B cell (primary cell): ENCODE results near the gene TMEM255B. TPM values are rescaled to one million over a fixed set of nuclear protein-coding genes. Genes with fewer than 3 reads are reported as not detected.

Experiments used
- ATAC-seq: fragments of 200-7000 bp; cut with Tn5 transposase; one replicate; pipeline ENCODE4 v1.10.0; 2021; ENCODE audit warnings: low read depth, mild to moderate bottlenecking, moderate number of reproducible peaks, moderate library complexity
- CTCF ChIA-PET: fragments of 350-600 bp; sonication (Branson Sonifier 250); formaldehyde crosslinking; loops from one replicate; lab custom pipeline; 2021; ENCODE audit warnings: antibody characterized with exemption, inconsistent platforms; lab: Charles Lee
- POLR2A ChIA-PET: fragments of 350-600 bp; sonication (Branson Sonifier 250); formaldehyde crosslinking; loops from one replicate; lab custom pipeline; 2021; ENCODE audit warnings: antibody characterized with exemption; lab: Charles Lee
- DNase-seq: peaks from one replicate; pipeline ENCODE4 v3.0.0; 2013
- H2AFZ ChIP-seq: 2 replicates; pipeline ENCODE4 v1.6.1; 2012; ENCODE audit warnings: mild to moderate bottlenecking, low read depth, low read length; ENCODE audit not compliant: insufficient read depth, poor library complexity, severe bottlenecking
- H3K27ac ChIP-seq, 2 donors: 1 replicate in 1 of 2; 2 replicates in 1 of 2; pipeline ENCODE4 v1.5.1; 2012 to 2013; ENCODE audit warnings: low read length in 2 of 2, mild to moderate bottlenecking in 2 of 2, moderate library complexity in 1 of 2
- H3K27me3 ChIP-seq, 4 experiments: fragments of 200-600 bp in 1 of 4; sonication (generic) in 1 of 4; replicated peaks in 1 of 4; 1 replicate in 2 of 4; 2 replicates in 2 of 4; pipeline versions ENCODE4 v1.6.1 to v1.7.0; 2013 to 2016; ENCODE audit warnings: low read length in 3 of 4, mild to moderate bottlenecking in 2 of 4, mixed read lengths in 1 of 4, moderate library complexity in 1 of 4; ENCODE audit not compliant: insufficient read depth in 4 of 4, control insufficient read depth in 3 of 4; ENCODE audit errors: control extremely low read depth in 1 of 4
- H3K36me3 ChIP-seq, 2 experiments: replicated peaks in 1 of 2; 1 replicate in 1 of 2; 2 replicates in 1 of 2; pipeline versions ENCODE4 v1.6.1 to v1.7.1; 2013; ENCODE audit warnings: low read length in 1 of 2; ENCODE audit not compliant: insufficient read depth in 2 of 2, control insufficient read depth in 1 of 2; ENCODE audit errors: control extremely low read depth in 1 of 2, extremely low read depth in 1 of 2
- H3K4me1 ChIP-seq, 2 donors: fragments of 200-600 bp in 1 of 2; sonication (generic) in 1 of 2; 1 replicate in 1 of 2; 2 replicates in 1 of 2; pipeline versions ENCODE4 v1.5.1 to v1.6.1; 2013 to 2017; ENCODE audit warnings: low read length in 2 of 2; ENCODE audit not compliant: control insufficient read depth in 2 of 2, insufficient read depth in 2 of 2
- H3K4me2 ChIP-seq: replicated peaks from 2 replicates; pipeline ENCODE3; 2012; ENCODE audit warnings: mild to moderate bottlenecking, low read depth, low read length; ENCODE audit not compliant: poor library complexity, severe bottlenecking
- H3K4me3 ChIP-seq, 5 experiments: fragments of 200-600 bp in 1 of 5; sonication (generic) in 1 of 5; 1 replicate in 3 of 5; 2 replicates in 2 of 5; pipeline versions ENCODE4 v1.5.1 to v1.7.0; 2011 to 2016; ENCODE audit warnings: low read length in 4 of 5, mild to moderate bottlenecking in 4 of 5, low read depth in 2 of 5, control low read depth in 1 of 5, moderate library complexity in 1 of 5; ENCODE audit not compliant: insufficient read depth in 1 of 5; ENCODE audit errors: control extremely low read depth in 1 of 5, extremely low read depth in 1 of 5
- H3K79me2 ChIP-seq: fragments of 200-600 bp; sonication (generic); one replicate; pipeline ENCODE4 v1.6.0; 2016; ENCODE audit warnings: low read length; ENCODE audit not compliant: control insufficient read depth, insufficient read depth
- H3K9ac ChIP-seq: fragments of 200-600 bp; sonication (generic); 2 replicates; pipeline ENCODE4 v1.6.1; 2017; ENCODE audit warnings: mild to moderate bottlenecking, low read length, moderate library complexity
- H3K9me3 ChIP-seq, 3 donors: one replicate each; pipeline versions ENCODE4 v1.6.1 to v1.7.1; 2013; ENCODE audit warnings: low read length in 2 of 3; ENCODE audit not compliant: control insufficient read depth in 2 of 3, insufficient read depth in 1 of 3; ENCODE audit errors: control extremely low read depth in 1 of 3
- H4K20me1 ChIP-seq: 2 replicates; pipeline ENCODE4 v1.6.0; 2012; ENCODE audit warnings: mild to moderate bottlenecking, low read length; ENCODE audit not compliant: insufficient read depth, control insufficient read depth, poor library complexity, severe bottlenecking
- H3K27ac Mint-ChIP-seq: one replicate; pipeline ENCODE4 v1.8.0; 2021; ENCODE audit warnings: mixed read lengths
- H3K27me3 Mint-ChIP-seq: one replicate; pipeline ENCODE4 v1.8.0; 2021; ENCODE audit warnings: mixed read lengths
- H3K4me1 Mint-ChIP-seq: one replicate; pipeline ENCODE4 v1.8.0; 2021; ENCODE audit warnings: mixed read lengths
- H3K4me3 Mint-ChIP-seq: one replicate; pipeline ENCODE4 v1.8.0; 2021; ENCODE audit warnings: mixed read lengths
- H3K9me3 Mint-ChIP-seq: one replicate; pipeline ENCODE4 v1.8.0; 2022; ENCODE audit warnings: mixed read lengths; ENCODE audit not compliant: insufficient read depth
- EZH2 ChIP-seq: IDR thresholded peaks from 2 replicates; pipeline ENCODE4 v1.6.1; 2012; ENCODE audit warnings: borderline replicate concordance, low read depth, mild to moderate bottlenecking, moderate library complexity, low read length; ENCODE audit not compliant: insufficient read depth, poor library complexity, severe bottlenecking
- WGBS: methylation state at CpG from one replicate; pipeline ENCODE4 v1.1.5; 2013; ENCODE audit warnings: missing lambda C conversion rate; ENCODE audit not compliant: insufficient coverage; 5-methylcytosine and 5-hydroxymethylcytosine counted together
- intact Hi-C: fragments of 100-400 bp; cut with micrococcal nuclease; formaldehyde crosslinking; loops from one replicate; pipeline ENCODE4 v1.10.0; 2022
- polyA plus RNA-seq: library from polyadenylated mRNA; depleted of rRNA; stranded (reverse); fragments of >200 nt; gene quantifications from 2 replicates; pipeline ENCODE4 v1.2.3, GENCODE V29; 2012
- total RNA-seq, 2 donors: library from RNA; stranded (reverse); fragments of 120-200 nt in 1 of 2; gene quantifications; 1 replicate in 1 of 2; 2 replicates in 1 of 2; pipeline versions ENCODE4 v1.2.3 to v1.2.4, GENCODE V29; 2013 to 2022
- TF ChIP-seq, protein P1 (sequence below): fragments of 200-600 bp; IDR thresholded peaks from one replicate; pipeline ENCODE4 v1.8.0; 2022; ENCODE audit warnings: antibody characterized with exemption, mild to moderate bottlenecking

TMEM255B gene
- total and polyA plus RNA-seq, 2 donors (not counting 1 experiment from before 2014, with no cell fraction given): 2.1 to 8.2 TPM

DNA sequence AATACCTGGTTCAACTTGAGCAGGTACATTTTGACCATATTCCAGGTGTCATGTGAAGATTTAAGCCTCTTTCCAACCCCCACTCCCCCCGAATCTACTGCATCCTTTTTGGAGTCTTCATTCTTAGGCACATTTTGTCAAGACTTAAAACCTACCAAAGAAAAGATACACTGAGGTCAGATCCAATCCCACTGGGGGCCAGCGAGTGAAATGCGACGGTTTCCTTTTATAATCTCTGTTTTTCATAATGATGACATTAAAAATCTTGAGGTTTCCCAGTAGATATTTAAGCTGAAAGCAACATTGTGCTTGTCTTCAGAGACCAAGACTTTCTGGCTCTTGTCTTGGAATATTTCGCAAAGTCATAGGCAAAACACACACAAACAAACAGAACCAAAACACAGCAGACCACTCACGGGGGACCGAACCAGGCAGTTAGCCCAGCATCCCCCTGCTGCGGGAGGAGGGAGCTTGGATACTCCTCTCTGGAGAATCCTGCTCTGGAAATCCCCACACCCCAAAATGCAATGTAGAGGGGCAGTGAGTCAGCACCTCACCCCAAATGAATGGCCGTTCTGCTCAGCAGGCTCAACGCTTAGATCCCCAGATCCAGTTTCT, 105.4 kb downstream of the TMEM255B start:
- H3K79me2 ChIP-seq: no peaks in the 10 kb centered on the region
- H4K20me1 ChIP-seq: no peaks in the 10 kb centered on the region
- H3K4me1 Mint-ChIP-seq: peaks cover 16% of the 10 kb centered on the region
- intact Hi-C loops: no loop called here
- H3K4me1 ChIP-seq: peaks cover 16 to 19% of the 10 kb centered on the region in 2 donors
- no peak overlapping the region for H3K27ac ChIP-seq
- peak overlapping the region in 2 of 5 experiments; percentile 27 to 53 for H3K4me3 ChIP-seq
- no peak for DNase-seq
- peaks cover 0 to 11% (median 0%) of the 10 kb centered on the region in 3 donors for H3K9me3 ChIP-seq
- CTCF ChIA-PET: no interaction called here
- POLR2A ChIA-PET: no interaction called here
- WGBS: 31% methylated on average over 4 of the region's 10 CpGs
- no peaks in the 10 kb centered on the region for H3K36me3 ChIP-seq
- no peak for ATAC-seq
- H3K4me3 Mint-ChIP-seq: peak overlapping the region; percentile 81
- H3K27me3 Mint-ChIP-seq: peaks cover 50% of the 10 kb centered on the region
- peak overlapping the region; percentile 28 for H2AFZ ChIP-seq
- H3K9me3 Mint-ChIP-seq: peaks cover 4% of the 10 kb centered on the region
- H3K4me2 ChIP-seq: peak overlapping the region; percentile 93
- TF ChIP-seq, protein P1, sequence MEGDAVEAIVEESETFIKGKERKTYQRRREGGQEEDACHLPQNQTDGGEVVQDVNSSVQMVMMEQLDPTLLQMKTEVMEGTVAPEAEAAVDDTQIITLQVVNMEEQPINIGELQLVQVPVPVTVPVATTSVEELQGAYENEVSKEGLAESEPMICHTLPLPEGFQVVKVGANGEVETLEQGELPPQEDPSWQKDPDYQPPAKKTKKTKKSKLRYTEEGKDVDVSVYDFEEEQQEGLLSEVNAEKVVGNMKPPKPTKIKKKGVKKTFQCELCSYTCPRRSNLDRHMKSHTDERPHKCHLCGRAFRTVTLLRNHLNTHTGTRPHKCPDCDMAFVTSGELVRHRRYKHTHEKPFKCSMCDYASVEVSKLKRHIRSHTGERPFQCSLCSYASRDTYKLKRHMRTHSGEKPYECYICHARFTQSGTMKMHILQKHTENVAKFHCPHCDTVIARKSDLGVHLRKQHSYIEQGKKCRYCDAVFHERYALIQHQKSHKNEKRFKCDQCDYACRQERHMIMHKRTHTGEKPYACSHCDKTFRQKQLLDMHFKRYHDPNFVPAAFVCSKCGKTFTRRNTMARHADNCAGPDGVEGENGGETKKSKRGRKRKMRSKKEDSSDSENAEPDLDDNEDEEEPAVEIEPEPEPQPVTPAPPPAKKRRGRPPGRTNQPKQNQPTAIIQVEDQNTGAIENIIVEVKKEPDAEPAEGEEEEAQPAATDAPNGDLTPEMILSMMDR: no peak
- TF ChIP-seq EZH2: no peak
- H3K27me3 ChIP-seq: peaks cover 0 to 49% (median 21%) of the 10 kb centered on the region in 4 experiments
- no peak overlapping the region for H3K27ac Mint-ChIP-seq
- peak overlapping the region; percentile 11 for H3K9ac ChIP-seq

DNA sequence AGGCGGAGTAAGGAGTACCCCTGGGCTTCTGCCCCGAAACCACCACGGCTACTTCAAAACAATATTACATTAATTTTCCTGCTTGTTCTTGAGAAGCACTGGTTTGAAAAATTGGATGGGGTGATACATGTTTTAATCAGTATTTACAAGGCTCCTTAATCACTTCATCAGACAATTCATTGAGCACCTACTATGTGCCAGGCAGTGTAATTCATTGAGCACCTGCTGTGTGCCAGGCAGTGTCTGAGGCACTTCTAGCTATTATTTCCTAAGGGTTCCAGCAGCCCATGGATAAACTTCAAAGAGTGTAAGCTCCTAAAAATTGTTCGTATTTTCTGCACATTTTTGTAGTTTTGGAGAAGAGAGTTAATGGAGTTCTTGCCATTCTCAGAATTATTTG, 106.4 kb downstream of the TMEM255B start:
- Histone ChIP-seq H3K4me1 (peaks cover 16 to 19% of the 10 kb centered on the region in 2 donors), H3K79me2 (no peaks in the 10 kb centered on the region), H4K20me1 (no peaks in the 10 kb centered on the region), H3K4me2 (no peak overlapping the region), H3K36me3 (no peaks in the 10 kb centered on the region), H3K27me3 (peaks cover 0 to 46% (median 21%) of the 10 kb centered on the region in 4 experiments), H3K9me3 (peaks cover 0 to 11% (median 0%) of the 10 kb centered on the region in 3 donors), H3K4me3 (no peak overlapping the region), H2AFZ (no peak overlapping the region), H3K27ac (no peak overlapping the region), H3K9ac (no peak overlapping the region)
- peaks cover 57% of the 10 kb centered on the region for H3K27me3 Mint-ChIP-seq
- peaks cover 4% of the 10 kb centered on the region for H3K9me3 Mint-ChIP-seq
- H3K4me3 Mint-ChIP-seq: peak overlapping the region; percentile 69
- intact Hi-C loops: no loop called here
- no peak overlapping the region for H3K27ac Mint-ChIP-seq
- TF ChIP-seq, protein P1: no peak
- no peak for TF ChIP-seq EZH2
- no peak for ATAC-seq
- WGBS: 100% methylated on average over 1 of the region's 4 CpGs
- ChIA-PET POLR2A (no interaction called here), CTCF (no interaction called here)
- H3K4me1 Mint-ChIP-seq: peaks cover 16% of the 10 kb centered on the region
- DNase-seq: no peak
